ENCODE measurements around the gene CFAP45.
A peak's percentile ranks its signal among the peaks of the same experiment; 100 is the strongest.

CFAP45 gene

DNA sequence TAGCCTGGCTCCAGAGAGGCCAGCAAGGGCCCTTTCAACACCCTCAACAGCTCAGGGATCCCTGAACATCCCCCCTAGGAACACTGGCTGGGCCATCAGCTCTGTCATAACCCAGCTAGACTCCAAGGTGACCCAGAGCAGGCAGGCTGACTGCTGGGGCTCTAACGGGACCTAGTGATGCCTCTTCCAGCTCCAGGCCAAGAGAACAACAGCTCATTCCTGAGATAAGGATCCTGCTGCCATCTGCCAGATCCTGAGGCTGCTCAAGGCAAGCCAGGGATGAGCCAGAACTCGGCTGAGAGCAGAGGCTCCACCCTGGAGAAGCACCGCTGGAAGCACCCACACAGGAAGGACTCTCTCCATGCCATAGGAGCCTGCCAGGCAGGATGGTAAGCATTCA, 39.5 kb downstream of the CFAP45 start:
- Histone ChIP-seq H3K9ac (ENCODE audit: low read depth, low read length) (no peak overlapping the region), H3K4me1 (ENCODE audit: control insufficient read depth, insufficient read depth, low read length) (no peaks in the 10 kb centered on the region), H3K9me3 (ENCODE audit: control insufficient read depth, insufficient read depth, low read length) (no peaks in the 10 kb centered on the region), H3K27me3 (ENCODE audit: control insufficient read depth, insufficient read depth, low read length) (peaks cover 19% of the 10 kb centered on the region), H3K4me3 (ENCODE audit: low read depth, low read length) (no peak overlapping the region), H3K36me3 (ENCODE audit: control insufficient read depth, insufficient read depth, low read length) (no peaks in the 10 kb centered on the region)

DNA sequence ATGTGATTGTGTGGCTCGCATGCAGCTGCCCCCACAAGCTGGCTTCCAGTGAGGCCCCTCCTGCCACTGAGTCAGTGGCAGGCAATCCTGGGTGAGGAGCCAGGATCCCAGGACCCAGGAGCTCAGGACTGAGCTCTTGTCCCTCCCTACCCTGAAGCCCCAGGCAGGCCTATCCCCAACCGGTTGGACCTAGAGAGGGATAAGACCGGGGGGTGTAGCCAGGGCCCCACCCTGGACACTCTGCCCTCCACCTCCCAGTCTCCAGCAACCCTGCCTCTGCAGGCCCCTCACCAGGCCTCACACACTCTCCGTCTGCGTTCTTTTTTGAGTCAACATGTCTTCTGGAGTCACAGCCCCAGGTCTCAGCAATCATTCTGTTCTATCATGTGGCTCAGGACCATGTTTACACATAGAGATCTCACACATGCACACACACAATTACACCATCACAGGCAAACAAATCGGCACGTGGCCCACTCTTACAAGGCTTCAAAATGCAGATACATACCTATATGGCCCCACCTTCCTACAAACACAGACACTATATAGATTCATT, 40.1 kb downstream of the CFAP45 start:
- peaks cover 25% of the 10 kb centered on the region for H3K27me3 ChIP-seq (ENCODE audit: control insufficient read depth, insufficient read depth, low read length)
- no peak overlapping the region for H3K4me3 ChIP-seq (ENCODE audit: low read depth, low read length)
- H3K4me1 ChIP-seq (ENCODE audit: control insufficient read depth, insufficient read depth, low read length) = no peaks in the 10 kb centered on the region
- no peak overlapping the region for H3K9ac ChIP-seq (ENCODE audit: low read depth, low read length)
- no peaks in the 10 kb centered on the region for H3K9me3 ChIP-seq (ENCODE audit: control insufficient read depth, insufficient read depth, low read length)
- no peaks in the 10 kb centered on the region for H3K36me3 ChIP-seq (ENCODE audit: control insufficient read depth, insufficient read depth, low read length)

DNA sequence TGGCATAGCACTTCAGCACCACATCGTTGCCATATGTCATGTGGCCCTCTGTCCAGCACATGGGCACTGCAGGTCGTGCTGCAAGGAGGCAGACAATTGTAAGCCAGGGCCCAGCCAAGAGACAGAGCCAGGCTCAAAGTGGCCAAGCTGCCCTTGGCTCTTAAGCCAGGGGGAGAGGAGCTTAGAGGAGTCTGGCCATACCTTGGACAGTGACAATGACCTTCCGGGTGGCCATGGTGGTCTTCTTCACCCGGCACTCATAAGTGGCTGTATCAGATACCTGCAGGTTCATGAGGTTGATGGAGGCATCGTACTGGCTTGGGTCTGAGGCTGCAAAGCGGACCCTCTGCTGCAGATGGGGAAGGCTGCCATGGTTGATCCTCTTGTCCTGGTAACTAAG, 42.1 kb downstream of the CFAP45 start:
- Histone ChIP-seq H3K36me3 (ENCODE audit: control insufficient read depth, insufficient read depth, low read length) (no peaks in the 10 kb centered on the region), H3K9me3 (ENCODE audit: control insufficient read depth, insufficient read depth, low read length) (no peaks in the 10 kb centered on the region), H3K9ac (ENCODE audit: low read depth, low read length) (no peak overlapping the region), H3K27me3 (ENCODE audit: control insufficient read depth, insufficient read depth, low read length) (peaks cover 33% of the 10 kb centered on the region), H3K4me3 (ENCODE audit: low read depth, low read length) (no peak overlapping the region), H3K4me1 (ENCODE audit: control insufficient read depth, insufficient read depth, low read length) (peaks cover 3% of the 10 kb centered on the region)

DNA sequence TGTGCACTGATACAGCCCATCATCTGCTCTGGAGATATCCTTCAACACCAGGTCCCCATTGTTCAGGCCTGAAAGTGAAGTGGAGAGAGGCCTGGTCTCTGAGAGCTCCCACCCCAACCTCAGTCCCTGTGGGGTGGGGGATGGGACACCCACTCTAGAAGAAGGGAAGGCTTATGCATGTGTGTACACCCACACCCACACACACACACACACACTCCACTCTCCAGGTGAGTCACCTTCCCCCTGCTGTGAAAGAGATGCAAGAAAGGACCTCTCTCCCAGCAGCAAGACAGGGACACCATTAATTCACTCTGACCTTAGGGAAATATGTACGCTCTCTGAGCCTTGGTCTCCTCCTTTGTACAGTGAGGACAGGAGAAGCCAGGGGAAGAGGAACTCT, 43.4 kb downstream of the CFAP45 start:
- Histone ChIP-seq H3K36me3 (ENCODE audit: control insufficient read depth, insufficient read depth, low read length) (no peaks in the 10 kb centered on the region), H3K9ac (ENCODE audit: low read depth, low read length) (no peak overlapping the region), H3K4me1 (ENCODE audit: control insufficient read depth, insufficient read depth, low read length) (peaks cover 3% of the 10 kb centered on the region), H3K27me3 (ENCODE audit: control insufficient read depth, insufficient read depth, low read length) (peaks cover 33% of the 10 kb centered on the region), H3K4me3 (ENCODE audit: low read depth, low read length) (no peak overlapping the region), H3K9me3 (ENCODE audit: control insufficient read depth, insufficient read depth, low read length) (no peaks in the 10 kb centered on the region)

DNA sequence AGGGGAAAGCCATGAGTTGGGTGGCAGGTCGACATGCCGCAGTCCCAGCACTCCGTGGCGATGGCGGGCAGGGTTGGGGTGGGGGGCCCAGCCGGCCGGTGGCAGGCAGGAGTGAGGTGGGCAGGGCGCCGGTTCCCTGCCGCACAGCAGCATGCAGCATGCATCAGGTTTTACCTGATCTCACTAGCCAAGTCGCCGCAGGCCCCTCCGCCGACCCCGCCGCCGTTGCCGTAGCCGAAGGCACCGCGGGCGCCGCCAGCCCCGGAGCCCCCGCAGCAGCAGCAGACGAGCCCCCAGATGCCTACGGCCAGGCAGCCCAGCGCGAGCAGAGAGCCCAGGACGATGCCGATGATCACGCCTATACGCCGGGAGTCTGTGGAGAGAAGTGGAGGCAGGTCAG, 44.3 kb downstream of the CFAP45 start:
- peaks cover 3% of the 10 kb centered on the region for H3K4me1 ChIP-seq (ENCODE audit: control insufficient read depth, insufficient read depth, low read length)
- H3K4me3 ChIP-seq (ENCODE audit: low read depth, low read length) = no peak overlapping the region
- H3K9ac ChIP-seq (ENCODE audit: low read depth, low read length) = no peak overlapping the region
- no peaks in the 10 kb centered on the region for H3K9me3 ChIP-seq (ENCODE audit: control insufficient read depth, insufficient read depth, low read length)
- peaks cover 33% of the 10 kb centered on the region for H3K27me3 ChIP-seq (ENCODE audit: control insufficient read depth, insufficient read depth, low read length)
- H3K36me3 ChIP-seq (ENCODE audit: control insufficient read depth, insufficient read depth, low read length) = no peaks in the 10 kb centered on the region

DNA sequence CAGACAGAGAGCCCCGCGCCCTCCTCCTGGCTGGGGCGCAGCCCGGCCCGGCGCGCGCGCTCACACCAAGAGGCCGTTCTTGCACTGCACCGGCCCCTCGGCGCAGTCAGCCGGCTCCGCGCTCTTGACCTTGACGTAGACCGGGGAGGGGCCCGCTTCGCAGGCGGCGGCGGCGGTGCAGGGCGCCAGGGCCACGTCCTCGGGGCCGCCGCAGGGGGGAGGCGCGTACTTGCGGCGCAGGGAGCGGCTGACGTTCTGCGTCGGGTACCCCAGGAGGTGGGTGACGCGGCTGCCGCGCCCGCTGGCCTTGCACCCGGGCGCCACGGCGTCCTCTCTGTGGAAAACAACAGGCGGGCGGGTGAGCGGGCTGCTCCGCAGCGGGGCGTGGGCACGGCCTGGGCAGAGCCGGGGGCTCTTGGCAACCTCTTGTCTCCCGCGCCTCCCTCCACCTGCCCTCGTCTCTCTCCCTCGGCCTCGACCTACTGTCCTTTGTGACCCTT, 45.2 kb downstream of the CFAP45 start:
- H3K4me3 ChIP-seq (ENCODE audit: low read depth, low read length) = peak overlapping the region; percentile 68
- peak overlapping the region; percentile 12 for H3K9ac ChIP-seq (ENCODE audit: low read depth, low read length)
- H3K36me3 ChIP-seq (ENCODE audit: control insufficient read depth, insufficient read depth, low read length) = no peaks in the 10 kb centered on the region

DNA sequence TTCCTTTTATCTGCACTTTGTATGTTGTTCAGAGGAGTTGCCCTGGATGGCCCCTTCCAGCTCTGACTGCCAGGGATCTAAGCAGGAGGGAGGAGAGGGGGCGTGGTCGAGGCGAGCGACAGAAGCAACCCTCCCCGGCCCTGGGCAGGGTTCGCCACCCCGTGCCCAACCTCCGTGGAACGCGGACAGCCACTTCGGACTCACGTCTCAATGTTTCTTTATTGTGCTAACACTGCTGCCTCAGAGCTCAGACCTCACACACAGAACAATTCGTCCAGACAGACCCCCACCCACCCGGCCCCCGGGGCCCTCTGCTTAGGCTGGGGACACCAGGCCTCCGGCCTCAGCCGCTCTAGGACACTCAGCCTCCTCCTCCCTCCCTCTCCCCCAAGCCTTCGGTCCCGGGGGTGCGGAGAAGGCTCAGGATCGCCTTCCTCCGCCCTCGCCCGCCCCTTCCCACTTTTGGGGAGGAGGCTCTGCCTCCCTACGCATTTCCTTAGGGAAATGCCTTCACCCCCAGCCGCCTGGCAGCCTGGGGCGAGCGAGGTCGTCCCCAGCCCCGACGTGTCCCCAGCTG, 45.8 kb downstream of the CFAP45 start:
- peak overlapping the region; percentile 68 for H3K4me3 ChIP-seq (ENCODE audit: low read depth, low read length)

More for the DNA sequence above, 45.2 kb downstream of the CFAP45 start:
- Histone ChIP-seq H3K9me3 (ENCODE audit: control insufficient read depth, insufficient read depth, low read length) (no peaks in the 10 kb centered on the region), H3K27me3 (ENCODE audit: control insufficient read depth, insufficient read depth, low read length) (peaks cover 33% of the 10 kb centered on the region), H3K4me1 (ENCODE audit: control insufficient read depth, insufficient read depth, low read length) (peaks cover 3% of the 10 kb centered on the region)

DNA sequence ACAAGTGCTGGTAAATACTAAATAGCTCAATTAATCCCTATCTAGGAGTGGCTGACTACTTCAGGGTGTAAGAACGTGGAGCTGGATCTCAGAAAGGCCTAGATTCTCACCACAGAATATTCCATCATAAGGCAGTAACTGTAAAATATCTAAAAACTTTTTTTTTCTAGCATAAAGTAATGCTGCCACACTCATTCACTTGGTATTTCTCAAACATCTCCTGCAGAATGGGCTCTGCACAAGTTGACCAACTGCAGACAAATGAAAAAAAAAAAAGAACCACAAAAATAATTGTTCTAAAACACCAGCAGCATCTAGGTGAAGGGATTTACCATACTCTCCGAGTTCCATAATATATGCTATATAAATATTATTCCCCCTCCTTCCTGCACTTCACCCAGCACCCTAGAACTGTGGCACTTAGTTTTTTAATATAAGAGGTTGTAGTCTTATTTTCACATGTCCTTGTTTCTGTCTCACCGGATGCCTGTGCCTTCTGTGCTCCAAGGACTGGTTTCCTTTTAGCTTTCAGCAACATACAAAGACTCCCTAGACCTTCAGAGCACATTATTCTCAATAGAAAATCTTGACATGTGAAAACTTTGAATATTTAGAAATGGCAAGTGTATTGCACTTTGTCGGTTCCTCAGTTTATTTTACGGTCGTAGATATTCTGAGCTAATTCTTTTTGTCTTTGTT, 46.4 kb downstream of the CFAP45 start:
- peaks cover 33% of the 10 kb centered on the region for H3K27me3 ChIP-seq (ENCODE audit: control insufficient read depth, insufficient read depth, low read length)
- H3K4me3 ChIP-seq (ENCODE audit: low read depth, low read length) = peak overlapping the region; percentile 68
- H3K4me1 ChIP-seq (ENCODE audit: control insufficient read depth, insufficient read depth, low read length) = peaks cover 3% of the 10 kb centered on the region
- no peaks in the 10 kb centered on the region for H3K9me3 ChIP-seq (ENCODE audit: control insufficient read depth, insufficient read depth, low read length)
- H3K9ac ChIP-seq (ENCODE audit: low read depth, low read length) = no peak overlapping the region
- H3K36me3 ChIP-seq (ENCODE audit: control insufficient read depth, insufficient read depth, low read length) = no peaks in the 10 kb centered on the region

More for the DNA sequence above, 45.8 kb downstream of the CFAP45 start:
- H3K27me3 ChIP-seq (ENCODE audit: control insufficient read depth, insufficient read depth, low read length) = peaks cover 33% of the 10 kb centered on the region
- no peaks in the 10 kb centered on the region for H3K9me3 ChIP-seq (ENCODE audit: control insufficient read depth, insufficient read depth, low read length)
- no peaks in the 10 kb centered on the region for H3K36me3 ChIP-seq (ENCODE audit: control insufficient read depth, insufficient read depth, low read length)
- H3K9ac ChIP-seq (ENCODE audit: low read depth, low read length) = peak overlapping the region; percentile 12
- peaks cover 3% of the 10 kb centered on the region for H3K4me1 ChIP-seq (ENCODE audit: control insufficient read depth, insufficient read depth, low read length)

DNA sequence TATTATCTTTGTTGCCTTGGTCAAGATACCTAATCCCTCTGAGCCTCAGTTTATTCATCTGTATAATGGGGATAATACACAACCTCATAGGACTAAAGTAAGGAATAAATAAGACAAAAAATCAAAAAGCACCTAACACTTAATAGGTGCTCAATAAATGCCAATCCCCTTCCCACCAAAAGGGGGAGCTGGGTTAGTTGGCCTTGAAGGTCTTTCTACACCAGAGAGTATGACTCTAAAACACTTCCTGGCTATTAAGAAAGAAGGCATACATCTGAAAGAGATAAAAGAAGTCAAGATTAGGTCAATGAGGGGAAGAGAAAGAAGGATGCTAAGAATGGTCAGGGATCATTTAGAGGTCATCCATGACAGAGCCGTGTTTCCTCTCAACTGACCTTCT, 48.6 kb downstream of the CFAP45 start:
- H3K4me1 ChIP-seq (ENCODE audit: control insufficient read depth, insufficient read depth, low read length) = peaks cover 3% of the 10 kb centered on the region
- peaks cover 22% of the 10 kb centered on the region for H3K27me3 ChIP-seq (ENCODE audit: control insufficient read depth, insufficient read depth, low read length)
- no peaks in the 10 kb centered on the region for H3K9me3 ChIP-seq (ENCODE audit: control insufficient read depth, insufficient read depth, low read length)
- H3K4me3 ChIP-seq (ENCODE audit: low read depth, low read length) = no peak overlapping the region
- no peaks in the 10 kb centered on the region for H3K36me3 ChIP-seq (ENCODE audit: control insufficient read depth, insufficient read depth, low read length)
- no peak overlapping the region for H3K9ac ChIP-seq (ENCODE audit: low read depth, low read length)

DNA sequence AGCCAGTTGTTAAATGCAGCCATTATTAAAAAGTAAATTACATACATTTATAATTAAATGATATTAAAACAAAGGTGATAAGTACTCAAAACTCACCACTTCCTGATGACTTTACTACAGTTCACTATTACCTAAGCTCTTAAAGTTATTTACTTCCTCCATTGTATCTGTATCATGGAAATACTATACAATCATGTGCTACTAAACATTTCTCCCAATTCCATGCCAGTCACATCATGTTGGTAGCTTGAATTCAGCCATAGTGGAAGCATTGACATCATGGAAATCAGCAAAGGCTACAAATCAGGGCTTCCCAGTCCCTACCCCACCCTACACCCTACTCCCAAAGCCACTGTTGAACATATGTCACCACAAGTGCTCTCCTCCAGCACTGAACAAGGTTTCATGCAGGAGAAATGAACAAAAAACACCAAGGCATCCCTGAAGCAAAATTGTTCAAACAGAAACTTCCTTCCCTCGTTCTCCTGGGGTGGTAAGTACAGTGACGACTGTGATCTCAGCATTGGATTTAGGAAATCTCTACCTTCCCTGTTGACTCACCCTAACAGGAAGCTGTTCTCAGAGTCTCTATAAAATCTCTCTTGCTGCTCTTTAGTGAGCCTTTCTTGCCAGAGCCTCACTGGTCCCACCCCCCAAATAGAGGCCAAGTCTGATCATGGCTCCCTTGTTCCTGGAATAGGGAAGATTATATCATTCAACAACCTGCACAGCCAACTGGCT, 50.2 kb downstream of the CFAP45 start:
- no peaks in the 10 kb centered on the region for H3K9me3 ChIP-seq (ENCODE audit: control insufficient read depth, insufficient read depth, low read length)
- peaks cover 7% of the 10 kb centered on the region for H3K27me3 ChIP-seq (ENCODE audit: control insufficient read depth, insufficient read depth, low read length)
- no peak overlapping the region for H3K4me3 ChIP-seq (ENCODE audit: low read depth, low read length)

DNA sequence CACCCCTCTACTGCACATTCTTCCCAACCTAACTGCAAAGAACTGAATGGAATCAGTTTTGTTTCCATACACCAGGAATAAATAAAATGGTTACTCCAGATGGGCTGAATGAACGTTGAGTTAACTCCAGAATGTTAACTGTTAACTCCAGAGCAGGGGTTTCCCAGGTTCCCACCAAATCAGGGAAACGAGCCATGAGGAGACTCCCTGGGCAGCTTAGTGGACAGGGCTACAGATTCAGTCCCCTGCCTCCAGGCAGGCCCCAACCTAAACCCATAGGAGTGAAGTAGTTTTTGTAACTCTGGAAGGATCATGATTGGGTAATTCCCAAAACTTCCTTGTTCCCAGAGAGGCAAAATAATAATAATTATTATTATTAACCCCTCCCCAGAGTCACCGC, 51.6 kb downstream of the CFAP45 start:
- no peak overlapping the region for H3K9ac ChIP-seq (ENCODE audit: low read depth, low read length)
- H3K4me3 ChIP-seq (ENCODE audit: low read depth, low read length) = no peak overlapping the region
- H3K9me3 ChIP-seq (ENCODE audit: control insufficient read depth, insufficient read depth, low read length) = no peaks in the 10 kb centered on the region
- no peaks in the 10 kb centered on the region for H3K4me1 ChIP-seq (ENCODE audit: control insufficient read depth, insufficient read depth, low read length)
- no peaks in the 10 kb centered on the region for H3K36me3 ChIP-seq (ENCODE audit: control insufficient read depth, insufficient read depth, low read length)
- peaks cover 5% of the 10 kb centered on the region for H3K27me3 ChIP-seq (ENCODE audit: control insufficient read depth, insufficient read depth, low read length)

More for the DNA sequence above, 50.2 kb downstream of the CFAP45 start:
- H3K36me3 ChIP-seq (ENCODE audit: control insufficient read depth, insufficient read depth, low read length) = no peaks in the 10 kb centered on the region
- H3K9ac ChIP-seq (ENCODE audit: low read depth, low read length) = no peak overlapping the region
- H3K4me1 ChIP-seq (ENCODE audit: control insufficient read depth, insufficient read depth, low read length) = peaks cover 3% of the 10 kb centered on the region
